Measurements from ENCODE around the gene NRXN3.

The NRXN3 gene

DNA sequence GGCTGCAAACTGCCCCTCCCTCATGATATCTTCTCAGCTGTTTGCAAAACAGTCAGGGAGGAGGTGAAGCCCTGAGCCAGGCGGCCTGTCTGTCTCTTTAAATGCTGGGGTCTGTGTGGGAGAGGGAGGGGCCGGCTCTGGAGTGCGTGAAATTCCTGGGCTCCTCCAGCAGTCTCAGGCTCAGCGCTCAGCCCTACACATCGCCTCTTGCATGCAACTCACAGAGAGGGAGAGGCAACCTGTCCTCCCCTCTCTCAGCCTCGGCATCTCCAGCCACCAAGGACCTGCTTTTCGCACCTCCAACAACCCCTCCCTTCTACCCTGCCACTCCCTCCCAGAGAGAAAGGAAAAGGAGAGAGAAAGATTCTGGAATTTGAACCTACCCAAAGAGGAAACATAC, at the start of gene NRXN3:
Gene NRXN3, plus strand, starts transcription at position 171 of the 400 bp plus-strand sequence. CDS start 72,721 bp downstream, outside the sequence.
- DNase-seq: no peak

DNA sequence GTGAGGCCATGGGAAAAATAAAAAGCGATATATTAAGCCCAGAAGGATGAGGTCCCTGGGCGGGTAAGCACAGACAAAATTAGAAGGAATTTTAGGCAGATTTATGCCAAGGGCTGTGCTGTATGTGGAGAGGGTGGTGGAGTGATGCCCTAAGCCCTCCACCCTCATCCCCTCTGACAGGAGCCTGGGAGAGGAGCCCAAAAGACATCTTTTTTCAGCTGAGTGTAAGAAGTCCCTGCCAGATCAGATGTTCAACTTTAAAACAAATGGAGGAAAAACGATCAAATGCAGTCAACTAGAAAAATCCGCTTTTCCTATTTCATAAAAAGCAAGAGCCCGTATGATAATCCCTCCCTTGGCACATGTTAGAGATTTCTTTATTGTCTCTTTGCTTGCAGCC, 47.7 kb upstream of the NRXN3 start:
- no peak for DNase-seq

DNA sequence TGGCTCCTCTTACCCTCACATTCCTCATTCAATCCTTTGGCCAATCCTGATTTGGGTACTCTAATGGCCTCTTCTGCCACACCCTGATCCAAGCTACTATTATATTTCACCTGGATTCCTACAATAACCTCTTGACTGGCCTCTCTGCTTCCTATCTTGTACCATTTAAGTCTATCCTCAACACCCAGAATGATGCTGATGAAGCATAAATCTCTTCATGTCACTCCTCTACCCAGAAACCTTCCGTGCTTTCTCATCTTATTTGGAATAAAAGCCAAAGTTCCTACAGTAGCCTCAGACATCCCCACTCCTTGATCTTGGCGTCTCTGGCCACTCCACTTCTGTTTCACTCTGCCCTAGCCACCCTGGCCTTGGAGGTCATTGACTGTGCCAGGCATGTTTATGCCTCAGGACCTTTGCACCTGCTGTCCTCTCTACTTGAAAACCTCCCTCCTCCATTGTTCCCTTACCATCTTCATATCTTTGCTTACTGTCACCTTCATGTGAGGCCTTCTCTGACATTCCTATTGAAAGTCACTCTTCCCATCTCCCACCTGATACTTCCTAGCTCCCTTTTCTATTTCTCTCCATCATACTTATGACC, 46.4 kb upstream of the NRXN3 start:
- no peak for DNase-seq

DNA sequence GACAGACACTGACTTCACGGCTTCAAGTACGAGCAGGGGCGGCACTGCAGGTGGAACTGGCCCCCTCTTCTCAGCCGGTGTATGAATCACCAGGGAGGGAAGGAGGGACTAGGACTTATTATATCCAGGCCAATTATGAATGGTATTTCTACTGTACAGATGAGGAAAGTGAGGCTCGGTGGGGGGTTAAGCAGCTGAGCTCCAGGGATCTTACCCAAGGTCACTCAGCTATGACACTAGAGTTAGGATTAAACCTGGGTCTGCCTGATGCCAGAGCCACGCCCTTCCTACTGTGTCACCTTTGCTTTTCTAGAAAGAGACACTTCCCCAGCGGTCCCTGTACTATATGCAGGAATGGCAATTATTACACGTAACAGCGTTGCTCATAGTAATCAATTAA, 42.2 kb upstream of the NRXN3 start:
- no peak for DNase-seq

DNA sequence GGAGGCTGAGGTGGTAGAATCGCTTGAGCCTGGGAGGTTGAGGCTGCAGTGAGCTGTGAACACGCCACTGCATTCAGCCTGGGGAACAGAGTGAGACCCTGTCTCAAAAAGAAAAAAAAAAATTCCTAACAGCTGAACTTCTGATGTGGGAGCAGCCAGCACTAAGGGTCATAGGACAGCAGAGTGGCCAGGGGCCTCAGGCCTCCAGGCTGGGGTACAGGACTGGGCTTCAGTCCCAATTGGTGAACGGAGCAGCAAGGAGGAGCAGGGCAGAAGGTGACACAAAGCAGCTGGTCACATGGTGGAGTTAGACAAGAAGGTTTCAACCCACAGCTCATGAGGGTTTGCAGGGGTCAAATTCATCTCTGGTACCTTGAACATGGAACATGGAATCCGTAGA, 40.8 kb upstream of the NRXN3 start:
- DNase-seq: no peak

DNA sequence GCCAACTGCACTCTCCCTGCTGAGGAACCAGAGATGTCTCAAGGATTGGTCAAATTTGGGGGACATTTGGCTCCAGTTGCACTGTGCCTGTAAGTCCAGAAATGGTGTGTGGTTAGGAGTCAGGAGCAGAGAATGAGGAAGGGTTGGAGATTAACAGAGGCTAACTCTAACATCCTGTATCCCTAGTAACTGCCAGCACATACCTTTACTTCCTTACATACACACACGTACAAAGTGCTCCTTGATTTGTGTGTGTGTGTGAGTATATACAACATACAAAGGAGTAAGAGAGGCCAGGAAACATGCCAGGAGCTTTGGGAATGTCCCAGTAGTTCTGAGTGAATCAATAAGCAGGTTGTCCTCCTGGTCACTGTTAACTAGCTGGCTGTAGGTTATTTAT, 39.8 kb upstream of the NRXN3 start:
- no peak for DNase-seq

DNA sequence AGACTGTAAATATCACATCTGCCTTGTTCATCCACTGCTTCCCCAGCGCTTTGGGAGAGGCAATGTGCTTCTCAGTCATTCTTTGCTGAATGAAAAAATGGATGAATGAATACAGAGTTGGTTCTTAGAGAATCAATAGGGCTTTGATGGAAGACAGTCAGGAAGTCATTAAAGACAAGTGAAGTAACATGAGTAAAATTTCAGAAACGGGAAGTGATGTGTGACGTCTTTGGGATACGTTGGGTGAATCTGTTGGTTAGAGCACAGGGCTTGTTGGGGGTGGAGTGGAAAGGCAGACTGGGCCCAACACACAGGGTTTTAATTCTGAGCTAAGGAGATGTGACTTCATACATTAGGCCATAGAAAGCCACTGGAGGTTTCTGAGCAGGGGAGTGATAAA, 39.0 kb upstream of the NRXN3 start:
- DNase-seq: no peak

DNA sequence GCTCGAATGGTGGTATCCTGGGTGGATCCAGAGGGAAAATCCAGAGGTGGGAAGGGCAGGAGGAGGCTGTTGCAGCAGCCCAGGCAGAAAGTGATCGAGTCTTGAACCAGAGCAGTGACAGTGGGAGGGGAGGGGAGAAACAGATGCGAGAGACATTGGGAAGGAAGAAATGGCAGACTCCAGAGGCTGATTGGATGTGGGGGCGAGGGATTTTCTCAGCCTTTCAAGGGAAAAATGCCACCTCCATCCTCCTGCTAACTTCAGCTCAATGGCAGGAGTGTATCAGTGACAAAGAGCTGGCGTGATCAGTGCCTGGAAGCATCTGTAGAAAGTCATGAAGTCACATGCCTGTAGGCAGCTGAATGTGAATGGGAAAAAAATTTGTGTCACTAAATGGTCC, 38.6 kb upstream of the NRXN3 start:
- DNase-seq: no peak

DNA sequence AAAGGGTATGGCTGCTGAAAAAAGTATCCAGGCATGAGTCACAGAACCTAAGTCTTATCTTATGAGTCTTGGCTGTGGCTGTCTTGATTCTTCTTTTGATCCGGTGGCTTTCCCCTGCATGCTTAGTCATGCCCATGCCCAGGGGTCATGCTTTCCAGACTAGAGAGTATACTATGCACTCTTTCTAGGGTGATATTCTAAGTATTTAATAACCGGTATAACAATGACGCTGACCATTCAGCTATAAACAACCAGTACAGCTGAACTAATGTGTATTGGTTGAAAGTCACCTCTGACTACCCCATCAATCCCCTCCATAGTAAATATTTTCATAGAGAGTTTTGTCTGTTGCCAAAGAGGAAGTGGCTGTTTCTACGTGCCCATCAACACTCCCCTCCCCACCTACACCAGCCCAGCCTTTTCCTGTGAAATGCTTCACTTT, 34.7 kb upstream of the NRXN3 start:
- DNase-seq: no peak

DNA sequence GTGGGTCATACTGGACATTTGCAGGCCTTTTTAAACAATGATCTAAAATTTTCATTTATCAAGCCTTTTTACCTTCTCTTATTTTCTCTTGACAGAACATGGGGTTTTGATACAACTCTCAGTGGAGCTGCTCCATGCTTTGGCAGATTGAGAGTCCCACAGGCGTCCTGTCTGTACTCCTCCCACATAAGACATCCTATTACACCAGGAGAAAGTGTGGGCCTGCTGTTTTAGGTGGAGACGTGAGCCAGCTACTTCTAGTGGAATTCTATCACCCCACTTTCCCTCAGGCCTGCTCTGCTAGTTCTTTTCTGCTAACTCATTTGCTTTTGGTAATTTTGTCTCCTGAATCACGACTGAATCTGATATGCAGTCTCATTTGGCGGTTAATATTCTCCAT, 33.5 kb upstream of the NRXN3 start:
- no peak for DNase-seq

DNA sequence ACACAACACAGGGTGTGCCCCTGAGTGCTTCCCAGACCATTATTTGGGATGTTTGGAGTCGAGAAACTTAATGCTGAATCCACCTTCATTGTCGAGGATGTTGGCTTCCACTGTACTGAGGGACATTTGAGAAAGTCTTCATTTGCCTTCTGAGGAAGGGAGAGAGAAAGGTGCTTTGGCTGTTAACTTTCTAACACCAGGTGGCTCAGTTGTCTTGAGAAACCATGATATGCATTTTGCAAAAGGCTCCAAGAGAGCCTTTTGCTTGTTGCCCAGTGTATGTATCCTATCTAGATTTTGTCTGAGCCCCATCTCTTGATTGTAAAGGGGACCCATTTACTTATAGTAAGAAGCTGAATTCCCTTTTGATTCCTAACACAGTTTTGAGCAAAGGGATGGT, 28.6 kb upstream of the NRXN3 start:
- DNase-seq: no peak

DNA sequence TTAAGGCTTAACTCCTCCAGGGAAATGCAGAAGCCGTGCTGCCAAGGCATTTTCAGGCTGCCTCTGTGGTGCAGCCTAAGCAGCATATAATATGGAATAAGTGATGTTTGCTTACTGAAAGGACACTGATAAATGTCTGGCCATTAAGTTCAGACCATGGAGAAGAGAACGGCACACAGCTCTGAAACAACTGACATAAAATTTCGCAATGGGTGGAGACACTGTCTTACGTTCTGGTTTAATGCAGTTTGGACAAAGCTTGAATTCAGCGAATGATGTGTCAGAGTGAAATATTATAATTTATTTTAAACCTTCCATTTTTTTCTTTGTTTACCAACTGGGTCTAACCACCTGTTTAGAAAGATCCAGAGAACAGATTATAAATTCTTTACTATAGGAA, 27.2 kb upstream of the NRXN3 start:
- DNase-seq: no peak

DNA sequence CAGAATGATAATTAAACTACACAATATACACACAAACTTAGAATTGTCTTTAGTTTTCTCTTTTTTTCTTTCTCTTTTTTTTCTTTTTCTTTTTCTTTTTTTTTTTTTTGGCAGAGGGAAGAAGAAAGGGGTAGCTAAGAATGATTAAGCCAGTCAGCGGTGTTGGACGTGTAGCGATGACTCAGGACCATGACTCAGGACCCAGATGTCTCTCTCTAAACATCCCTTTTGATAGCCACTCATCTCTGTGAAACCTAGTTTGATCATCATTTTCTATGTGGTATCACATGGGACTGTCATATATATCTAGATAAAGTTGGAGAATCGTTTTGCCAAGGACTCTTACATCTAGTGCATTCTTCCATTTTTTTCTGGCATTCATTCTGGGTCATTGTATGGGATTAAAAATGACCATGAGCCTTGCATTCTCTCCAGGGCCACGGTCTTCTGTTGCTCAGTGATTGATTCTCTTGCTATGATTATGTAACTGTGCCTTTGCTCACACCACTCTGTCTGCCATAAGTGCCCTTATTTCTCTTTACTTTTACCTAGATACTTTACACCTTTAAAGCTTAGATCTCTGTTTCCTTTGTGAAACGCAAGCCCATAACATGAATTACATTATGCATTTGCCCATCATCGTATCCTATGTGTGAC, 26.6 kb upstream of the NRXN3 start:
- no peak for DNase-seq

DNA sequence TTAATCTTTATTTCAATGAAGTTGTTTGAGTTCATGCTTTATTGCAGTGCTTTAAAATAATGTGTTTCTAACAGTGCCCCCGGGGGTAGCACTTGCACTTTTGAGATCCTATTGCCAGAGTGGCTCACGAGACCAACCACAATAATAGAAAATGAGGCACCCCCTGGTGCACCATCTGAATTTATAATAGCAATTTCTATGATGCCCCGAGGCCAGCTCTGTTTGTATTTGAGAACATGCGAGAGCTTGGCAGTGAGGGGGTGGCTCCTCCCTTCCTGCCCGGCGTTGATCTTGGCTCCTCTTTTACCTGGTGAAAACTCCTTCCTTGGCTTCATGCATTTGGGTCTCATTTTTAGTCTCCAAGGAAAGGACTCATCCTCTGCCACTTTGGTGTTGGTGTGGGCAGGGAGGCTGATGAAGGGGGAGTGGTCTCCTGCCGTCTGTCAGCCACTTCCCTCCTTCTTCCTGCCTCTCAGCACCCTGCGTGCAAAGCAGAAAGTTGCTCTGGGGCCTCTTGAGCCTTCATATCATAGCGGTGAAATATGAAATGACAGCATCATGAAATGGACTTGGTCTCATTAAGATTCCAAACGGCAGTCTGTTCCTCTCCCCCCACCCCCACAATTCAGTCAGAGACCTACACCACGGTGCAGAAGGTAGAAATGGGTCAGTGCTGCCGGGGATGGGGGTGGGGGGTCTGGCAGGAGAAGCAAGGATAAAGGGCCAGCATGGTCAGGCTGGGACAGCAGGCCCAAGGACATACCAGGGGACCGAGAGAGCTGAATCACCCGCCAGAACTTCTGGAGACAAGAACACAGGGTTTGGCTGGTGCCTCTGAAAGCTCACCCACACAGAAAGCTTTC, 17.7 kb upstream of the NRXN3 start:
- no peak for DNase-seq

DNA sequence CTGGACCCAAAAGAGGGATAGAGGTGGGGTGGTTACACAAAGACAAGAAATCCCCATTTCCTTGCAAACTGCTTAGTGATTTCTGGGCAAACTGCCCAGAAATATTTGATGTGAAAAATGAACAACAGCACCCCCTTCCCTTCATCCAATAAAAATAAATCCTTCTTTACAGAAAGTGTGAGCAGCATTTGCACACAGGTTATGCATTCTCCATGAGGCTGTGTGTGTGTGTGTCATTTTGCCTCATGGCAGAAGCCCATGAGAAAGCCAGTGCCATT, 17.2 kb upstream of the NRXN3 start:
- DNase-seq: no peak

DNA sequence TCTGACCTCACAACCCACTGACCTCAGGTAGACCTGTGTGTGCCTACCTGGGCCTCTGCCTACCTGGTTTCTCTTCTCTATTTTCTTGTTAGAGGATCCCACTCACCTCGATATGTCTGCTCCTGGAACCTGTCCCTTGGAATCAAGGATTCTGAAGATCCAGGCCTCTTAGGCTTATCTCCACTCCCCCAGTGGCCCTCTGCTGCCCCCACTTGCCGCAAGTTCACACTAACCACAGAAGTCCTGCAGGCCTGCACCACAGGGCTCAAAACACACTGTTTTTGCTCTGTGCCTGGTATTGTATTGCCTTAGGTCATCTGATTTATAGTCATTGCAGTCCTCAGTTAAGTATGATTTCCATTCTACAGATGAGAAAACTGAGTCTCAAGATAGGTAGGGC, 15.3 kb upstream of the NRXN3 start:
- no peak for DNase-seq

DNA sequence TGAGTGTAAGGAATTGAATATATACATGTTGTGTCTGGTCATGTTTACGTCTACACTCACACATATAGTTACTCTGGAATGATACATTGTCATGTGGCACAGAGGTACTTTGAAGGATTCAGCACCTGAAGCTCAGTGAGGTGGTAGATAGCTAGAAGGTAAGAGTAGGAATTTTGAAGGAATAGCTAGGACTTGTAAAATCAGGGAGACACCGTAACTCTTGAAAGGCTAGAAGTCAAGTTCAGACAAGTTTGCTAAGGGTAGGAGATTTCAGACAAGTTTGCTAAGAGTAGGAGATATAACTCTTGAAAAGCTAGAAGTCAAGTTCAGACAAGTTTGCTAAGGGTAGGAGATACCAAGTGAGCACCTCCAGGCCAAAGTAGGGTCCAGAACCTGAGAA, 14.0 kb upstream of the NRXN3 start:
- no peak for DNase-seq

DNA sequence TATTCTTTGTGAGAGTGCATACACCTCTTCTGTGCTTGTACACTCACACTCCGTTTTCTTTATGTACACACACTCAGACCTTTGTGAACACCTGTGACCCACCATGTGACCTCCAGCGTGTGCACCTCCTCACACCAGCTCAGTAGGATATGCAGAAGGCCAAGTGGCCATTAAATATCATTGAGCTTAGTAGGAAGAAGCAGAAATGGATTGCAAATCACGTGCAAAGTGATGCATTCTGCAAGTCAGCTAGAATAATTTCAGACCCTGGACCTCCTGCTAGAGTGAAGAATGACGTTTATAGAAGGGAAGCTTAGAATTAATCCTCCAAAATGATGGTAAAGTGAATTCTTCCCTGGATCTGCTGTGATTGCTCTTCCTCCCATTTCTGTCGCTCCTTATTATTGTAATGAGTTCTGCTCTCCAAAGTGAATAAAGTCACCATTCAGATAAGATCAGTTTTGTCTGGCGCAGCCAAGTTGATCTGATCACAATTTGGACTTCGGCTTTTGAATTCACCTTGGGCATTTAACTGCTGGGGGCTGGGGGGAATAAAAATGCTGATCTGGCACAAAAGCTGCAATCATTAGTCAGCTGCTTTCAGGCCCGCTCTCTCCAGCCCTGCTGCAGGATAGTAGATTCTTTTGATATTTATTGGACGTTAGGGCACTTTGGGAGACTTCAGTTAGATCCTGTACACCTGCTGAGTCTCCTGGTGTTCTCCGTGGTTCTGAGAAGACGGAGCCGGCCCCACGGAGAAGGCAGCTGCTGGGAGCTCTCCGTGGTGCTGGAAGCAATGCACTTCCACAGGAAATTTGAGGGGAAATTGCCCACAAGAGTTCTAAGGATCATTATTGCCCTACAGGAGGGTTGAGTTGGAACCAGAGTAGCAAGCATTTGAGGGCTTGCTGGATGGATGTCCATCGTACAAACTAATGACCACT, 12.4 kb upstream of the NRXN3 start:
- no peak for DNase-seq

DNA sequence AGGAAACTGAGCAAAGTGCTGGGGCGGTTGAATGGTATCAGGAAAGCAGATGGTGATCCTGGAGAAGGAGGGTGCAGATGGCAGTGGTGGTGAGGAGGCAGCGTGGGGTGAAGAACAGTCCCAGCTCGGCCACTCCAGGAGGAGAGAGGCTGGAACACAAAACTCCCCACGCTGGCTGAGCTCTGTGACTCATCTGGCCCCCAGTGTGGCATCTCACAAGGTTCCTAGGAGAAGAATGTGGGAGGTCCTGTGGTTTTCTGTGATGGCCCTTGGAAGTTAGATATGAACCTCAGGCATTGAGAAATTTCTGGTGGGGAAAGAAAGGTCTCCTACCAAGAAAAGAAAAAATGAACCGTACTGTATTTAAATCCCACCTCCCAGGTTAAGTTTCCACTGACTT, 8.0 kb upstream of the NRXN3 start:
- DNase-seq: no peak

DNA sequence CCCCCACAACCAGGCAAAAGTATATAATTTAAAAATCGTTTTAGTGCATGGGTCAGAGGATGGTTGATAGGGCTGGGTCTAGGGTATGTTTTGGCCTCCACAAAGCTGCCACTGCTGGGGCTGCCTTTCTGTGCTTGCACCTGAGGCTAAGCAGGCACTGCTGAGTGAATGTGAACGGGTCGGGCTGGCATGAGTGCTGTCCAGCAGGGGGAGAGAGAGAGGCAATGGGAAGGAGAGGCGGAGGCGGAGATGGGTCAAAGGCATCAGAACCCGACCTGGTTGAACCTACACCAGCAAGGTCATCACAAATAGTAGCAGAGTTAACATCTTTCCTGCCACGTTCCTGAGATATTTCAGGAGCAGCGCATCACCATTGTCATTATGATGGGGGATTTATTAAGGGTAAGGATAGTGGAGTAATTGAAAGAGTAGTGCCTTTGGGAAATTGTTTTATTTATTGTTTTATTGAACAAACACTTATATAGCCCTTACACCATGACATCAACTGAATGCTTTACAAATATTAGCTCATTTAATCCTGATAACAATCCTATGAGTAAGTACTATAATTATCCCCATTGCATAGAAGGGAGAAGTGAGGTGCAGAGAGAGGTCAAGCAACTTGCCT, 5.8 kb upstream of the NRXN3 start:
- DNase-seq: no peak

DNA sequence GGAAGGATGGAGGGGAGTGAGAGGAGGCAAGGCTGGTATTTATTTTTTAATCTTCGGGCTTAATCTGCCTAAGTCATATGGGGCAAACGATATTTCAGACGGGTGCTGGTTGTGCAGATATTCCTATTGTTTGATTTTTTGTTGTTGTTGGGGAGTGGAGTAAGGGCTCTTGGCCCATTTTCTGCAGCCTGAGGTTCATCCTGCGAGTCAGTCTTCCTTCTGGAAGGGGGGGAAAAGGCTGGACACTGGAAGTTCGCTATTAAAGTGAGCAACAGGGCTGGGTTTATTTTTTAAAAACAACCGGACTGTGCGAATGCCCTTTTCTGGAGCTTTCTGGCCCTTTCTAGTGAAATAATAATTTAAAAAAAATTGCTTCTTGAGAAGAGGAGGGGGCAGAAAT, 2.3 kb downstream of the NRXN3 start:
- DNase-seq: no peak

DNA sequence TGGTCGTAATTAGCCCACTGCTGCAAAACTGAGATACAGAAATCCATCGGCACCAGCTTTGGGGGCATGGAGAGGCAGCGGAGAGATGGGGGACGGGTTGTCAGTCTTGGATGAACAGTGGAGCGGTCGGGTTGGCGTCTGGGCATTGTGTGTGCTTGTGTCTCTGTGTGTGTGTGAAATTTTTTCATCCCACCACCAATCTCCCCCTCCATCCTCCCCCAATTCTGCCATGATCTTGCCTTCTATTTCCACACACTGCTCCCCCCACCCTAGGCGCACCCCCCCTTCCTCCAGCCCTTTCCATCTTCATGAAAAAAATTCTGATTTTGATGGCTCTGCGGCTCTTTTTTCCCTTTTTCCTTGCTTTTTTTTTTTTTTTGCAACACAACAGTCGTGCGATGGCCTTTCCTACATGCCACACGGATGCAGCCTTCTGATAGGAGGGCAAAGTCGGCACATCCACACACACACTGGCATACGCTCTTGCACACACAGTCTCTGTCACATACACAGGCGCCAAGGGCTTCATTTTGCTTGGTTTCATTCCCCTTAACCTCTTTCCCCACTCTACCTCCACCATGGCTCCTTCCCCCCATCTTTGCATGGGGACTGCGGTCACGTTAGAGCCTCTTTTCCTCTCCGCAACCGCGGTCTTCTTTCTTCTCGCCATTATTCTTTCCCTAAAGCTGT, 3.3 kb downstream of the NRXN3 start:
- no peak for DNase-seq

Data from NCI-H526 treated with DMSO at 0.1 percent for 48 hours (cell line).